Activated naive CD4-positive, alpha-beta T cell treated with Interleukin-2 at 50 U/mL for 16 hours (primary cell): ENCODE data around the gene SIRPA.

Source experiments
- DNase-seq: peaks from one replicate; pipeline ENCODE4 v3.0.0-alpha.2; 2020

SIRPA gene

DNA sequence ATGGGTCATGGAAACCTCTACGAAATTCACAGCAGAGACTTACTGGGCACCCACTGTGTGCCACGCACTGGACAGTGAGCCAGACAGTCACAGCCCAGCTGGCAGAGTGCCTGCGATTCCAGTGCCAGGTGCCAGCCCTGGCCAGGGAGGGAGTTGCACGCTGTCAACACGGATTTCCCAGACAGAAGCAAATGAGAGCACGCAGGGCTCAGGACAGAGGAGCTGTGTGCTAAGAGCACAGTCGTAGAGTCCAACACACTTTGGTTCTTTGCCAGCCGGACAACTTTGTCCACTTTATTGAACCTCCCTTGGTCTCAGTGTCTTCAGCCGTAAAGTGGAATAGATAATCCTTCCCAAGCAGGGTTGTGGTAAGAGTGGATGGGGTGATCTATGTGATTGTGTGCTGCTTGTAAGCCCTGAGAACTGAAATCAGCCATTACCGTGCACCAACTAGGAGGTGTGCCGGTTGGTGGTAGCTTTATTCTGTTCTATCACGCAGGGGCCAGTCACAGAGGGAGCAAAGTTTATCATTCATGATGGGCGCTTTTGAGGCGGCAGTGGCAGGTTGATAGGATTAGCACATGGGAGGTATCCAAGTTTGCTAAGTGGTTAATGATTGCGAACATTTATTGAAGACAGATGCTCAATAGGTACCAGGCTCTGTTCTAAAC, 40.6 kb downstream of the SIRPA start:
- no peak for DNase-seq

DNA sequence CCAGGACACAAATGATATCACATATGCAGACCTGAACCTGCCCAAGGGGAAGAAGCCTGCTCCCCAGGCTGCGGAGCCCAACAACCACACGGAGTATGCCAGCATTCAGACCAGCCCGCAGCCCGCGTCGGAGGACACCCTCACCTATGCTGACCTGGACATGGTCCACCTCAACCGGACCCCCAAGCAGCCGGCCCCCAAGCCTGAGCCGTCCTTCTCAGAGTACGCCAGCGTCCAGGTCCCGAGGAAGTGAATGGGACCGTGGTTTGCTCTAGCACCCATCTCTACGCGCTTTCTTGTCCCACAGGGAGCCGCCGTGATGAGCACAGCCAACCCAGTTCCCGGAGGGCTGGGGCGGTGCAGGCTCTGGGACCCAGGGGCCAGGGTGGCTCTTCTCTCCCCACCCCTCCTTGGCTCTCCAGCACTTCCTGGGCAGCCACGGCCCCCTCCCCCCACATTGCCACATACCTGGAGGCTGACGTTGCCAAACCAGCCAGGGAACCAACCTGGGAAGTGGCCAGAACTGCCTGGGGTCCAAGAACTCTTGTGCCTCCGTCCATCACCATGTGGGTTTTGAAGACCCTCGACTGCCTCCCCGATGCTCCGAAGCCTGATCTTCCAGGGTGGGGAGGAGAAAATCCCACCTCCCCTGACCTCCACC, 42.2 kb downstream of the SIRPA start:
- DNase-seq, result no peak

DNA sequence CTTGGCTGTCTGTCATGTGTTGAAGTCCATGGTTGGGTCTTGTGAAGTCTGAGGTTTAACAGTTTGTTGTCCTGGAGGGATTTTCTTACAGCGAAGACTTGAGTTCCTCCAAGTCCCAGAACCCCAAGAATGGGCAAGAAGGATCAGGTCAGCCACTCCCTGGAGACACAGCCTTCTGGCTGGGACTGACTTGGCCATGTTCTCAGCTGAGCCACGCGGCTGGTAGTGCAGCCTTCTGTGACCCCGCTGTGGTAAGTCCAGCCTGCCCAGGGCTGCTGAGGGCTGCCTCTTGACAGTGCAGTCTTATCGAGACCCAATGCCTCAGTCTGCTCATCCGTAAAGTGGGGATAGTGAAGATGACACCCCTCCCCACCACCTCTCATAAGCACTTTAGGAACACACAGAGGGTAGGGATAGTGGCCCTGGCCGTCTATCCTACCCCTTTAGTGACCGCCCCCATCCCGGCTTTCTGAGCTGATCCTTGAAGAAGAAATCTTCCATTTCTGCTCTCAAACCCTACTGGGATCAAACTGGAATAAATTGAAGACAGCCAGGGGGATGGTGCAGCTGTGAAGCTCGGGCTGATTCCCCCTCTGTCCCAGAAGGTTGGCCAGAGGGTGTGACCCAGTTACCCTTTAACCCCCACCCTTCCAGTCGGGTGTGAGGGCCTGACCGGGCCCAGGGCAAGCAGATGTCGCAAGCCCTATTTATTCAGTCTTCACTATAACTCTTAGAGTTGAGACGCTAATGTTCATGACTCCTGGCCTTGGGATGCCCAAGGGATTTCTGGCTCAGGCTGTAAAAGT, 43.5 kb downstream of the SIRPA start:
- no peak for DNase-seq

DNA sequence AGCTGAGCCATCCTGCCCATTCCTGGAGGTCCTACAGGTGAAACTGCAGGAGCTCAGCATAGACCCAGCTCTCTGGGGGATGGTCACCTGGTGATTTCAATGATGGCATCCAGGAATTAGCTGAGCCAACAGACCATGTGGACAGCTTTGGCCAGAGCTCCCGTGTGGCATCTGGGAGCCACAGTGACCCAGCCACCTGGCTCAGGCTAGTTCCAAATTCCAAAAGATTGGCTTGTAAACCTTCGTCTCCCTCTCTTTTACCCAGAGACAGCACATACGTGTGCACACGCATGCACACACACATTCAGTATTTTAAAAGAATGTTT, 44.0 kb downstream of the SIRPA start:
- DNase-seq, result no peak

DNA sequence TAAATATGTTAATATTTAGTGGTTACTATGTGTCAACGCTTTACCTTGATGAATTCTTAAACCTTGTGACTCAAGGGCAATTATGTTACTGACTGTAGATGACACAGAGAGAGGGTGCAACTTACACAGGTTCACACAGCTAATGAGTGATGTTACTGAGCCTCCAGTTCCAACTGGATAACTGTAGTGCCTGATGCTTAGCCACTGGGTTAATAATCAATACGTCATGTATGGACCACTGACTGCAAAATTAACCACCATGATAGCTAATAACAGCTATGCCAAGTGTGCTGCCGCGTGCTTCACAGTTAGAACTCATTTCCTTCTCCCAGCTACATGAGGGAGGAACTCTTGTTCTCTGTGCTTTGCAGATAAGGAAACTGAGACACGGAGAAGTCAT, 45.4 kb downstream of the SIRPA start:
- no peak for DNase-seq

DNA sequence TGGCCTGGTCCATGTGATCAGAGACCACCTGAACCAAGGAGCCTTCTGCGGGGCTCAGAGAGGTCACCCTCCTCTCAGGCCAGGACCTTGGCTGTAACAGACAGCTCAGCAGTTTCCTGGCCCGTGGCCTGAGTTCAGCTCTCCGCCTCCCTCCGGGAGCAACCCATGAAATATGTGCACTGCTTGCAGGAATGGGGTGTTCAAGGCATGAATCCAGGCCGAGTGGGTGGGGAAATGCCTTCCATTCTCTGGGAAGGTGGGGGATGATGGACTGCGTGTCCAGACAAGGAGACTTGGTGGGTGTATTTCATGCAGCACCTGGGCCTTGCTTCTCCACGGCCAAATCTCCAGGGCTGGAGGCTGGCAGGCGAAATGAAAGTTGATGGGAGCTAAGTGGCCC, 46.0 kb downstream of the SIRPA start:
- DNase-seq, result no peak

DNA sequence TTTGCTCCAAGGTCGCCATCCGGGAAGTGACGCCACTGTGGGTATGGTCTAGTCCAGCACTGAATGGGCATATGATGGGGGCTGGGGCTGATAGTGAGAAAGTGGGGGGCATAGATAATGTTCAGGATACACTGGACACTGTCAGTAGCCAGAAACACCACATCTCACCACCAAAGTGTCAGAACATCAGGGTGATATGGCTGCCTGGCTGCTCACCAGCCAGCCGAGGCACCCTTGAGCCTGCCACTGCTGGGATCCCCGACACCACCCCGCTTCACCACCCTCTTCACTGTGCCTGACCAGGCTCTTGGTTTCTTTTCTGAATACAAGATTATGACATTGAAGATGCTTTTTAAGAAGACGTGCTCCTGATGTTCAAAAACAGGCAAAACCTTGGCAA, 46.9 kb downstream of the SIRPA start:
- DNase-seq, result no peak

DNA sequence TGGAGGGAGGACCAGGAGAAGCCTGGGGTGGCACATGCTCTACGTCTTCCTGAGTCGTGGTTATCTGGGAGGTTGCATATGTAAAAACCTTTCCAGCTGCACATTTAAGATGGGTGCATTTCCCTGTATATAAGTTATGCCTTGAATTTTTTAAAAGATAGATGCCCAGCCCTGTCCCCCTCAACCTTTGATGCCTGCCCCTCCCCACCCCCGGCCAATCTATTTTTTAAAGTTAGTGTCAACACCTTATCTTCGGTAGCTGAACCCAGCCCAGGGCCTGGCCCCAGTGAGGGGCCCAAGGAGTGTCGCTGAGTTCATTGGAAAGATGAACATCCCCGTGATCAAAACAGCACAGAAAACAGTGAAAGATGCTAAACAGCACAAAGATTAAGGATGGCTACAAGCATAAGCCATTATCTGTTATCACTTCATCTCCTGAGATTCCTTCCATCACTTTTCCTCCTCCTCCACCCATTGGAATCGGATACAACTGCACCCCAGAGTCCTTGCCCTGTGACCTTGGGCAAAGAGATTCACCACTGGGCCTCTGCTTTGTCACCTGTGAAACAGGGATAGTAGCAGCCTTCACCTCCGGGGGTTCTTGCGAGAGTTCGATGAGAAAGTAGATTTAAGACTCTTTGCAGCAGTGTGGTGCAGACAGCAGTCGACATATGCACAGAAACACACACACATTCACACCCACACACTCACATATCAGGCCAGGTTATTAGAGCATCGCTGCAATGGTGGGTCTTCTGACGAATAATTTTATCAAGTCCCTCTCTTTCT, 47.5 kb downstream of the SIRPA start:
- no peak for DNase-seq

DNA sequence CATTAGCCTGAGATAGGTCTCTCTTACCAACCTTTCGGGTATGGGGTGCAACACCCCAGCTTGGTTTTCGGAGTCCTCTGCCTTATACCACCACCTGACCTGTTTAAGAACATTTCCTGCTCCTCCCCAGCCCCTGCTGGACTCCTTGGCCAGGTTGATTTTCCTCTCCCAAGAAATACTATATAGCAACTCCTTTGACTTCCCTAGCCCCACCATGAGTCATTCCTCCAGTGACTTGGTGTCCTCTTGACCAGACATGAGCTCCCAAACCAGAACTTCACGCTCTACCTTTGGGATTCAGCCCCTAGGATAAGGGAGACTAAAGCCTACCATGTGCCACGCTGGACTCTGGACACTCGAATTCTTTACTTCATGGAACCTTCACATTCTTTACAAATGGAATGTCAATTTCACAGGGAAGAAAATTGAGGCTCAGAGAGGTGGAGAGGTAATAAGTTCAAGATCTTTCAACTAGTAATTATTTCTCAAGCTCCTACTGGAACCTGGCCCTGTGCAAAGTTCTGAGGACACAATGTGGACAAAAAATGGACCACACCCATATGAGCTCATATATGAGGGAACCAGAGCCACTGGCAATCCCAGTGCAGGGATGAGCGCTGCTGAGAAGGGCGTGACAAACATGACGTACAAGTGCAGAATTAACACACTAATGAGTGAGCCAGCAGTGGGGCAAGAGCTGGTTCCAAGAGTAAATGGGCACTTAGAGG, 48.2 kb downstream of the SIRPA start:
- DNase-seq, result no peak

DNA sequence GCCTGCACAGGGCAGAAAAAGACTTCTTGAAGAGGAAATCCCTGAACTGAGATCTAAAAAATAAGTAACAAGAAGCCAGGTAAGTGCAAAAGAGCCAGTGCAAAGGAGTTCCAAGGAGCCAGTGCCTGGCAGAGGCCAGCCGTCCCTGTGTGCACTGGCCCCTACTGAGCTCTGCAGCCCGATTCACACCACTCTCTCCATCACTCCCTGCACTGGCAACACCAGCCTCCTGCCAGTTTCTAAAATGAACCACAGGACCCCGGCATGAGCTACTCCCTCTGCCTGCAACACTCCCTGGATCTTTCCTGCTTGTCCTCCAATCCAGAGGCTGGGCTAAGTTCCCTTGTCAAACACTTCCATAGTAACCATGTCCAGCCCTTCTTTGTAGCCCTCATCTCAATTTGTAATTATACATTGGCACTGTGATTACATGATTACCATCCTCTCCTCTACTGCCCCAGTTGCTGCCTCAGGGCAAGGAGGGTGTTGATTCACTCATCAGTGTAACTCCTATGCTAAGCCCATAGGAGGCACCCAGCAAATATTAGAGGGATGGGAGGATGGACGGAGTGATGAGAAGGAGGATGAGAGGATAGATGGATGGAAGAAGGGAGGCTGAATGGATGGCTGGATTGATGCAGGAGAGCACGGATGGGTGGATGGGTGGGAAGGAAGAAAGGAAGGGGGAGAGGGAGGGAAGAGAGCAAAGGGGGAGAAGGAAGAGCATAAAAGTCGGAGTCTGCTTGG, 49.3 kb downstream of the SIRPA start:
- DNase-seq, result no peak

DNA sequence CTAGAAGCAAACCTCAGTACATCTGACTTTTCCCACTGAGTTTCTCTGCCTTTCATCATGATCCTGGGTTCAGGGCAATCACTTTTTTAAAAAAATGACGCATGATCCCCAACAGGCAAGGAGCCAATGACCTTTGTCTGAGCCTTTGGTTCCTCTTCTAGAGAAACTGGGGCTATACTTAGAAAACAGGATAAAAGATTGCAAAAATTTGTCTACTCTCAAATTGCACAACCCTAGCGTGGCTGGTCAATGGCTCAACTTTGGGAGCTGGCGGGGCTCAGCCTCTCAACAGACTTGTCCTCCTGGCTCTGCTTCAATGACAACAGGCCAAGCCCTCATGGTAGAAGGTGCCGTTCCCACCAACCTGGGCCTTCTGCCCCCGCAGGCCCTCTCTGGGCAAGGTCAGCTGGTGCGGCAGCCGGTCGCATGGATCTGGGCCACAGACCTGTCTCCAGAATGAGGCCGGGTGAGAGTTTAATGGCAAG, 50.0 kb downstream of the SIRPA start:
- DNase-seq, result no peak

DNA sequence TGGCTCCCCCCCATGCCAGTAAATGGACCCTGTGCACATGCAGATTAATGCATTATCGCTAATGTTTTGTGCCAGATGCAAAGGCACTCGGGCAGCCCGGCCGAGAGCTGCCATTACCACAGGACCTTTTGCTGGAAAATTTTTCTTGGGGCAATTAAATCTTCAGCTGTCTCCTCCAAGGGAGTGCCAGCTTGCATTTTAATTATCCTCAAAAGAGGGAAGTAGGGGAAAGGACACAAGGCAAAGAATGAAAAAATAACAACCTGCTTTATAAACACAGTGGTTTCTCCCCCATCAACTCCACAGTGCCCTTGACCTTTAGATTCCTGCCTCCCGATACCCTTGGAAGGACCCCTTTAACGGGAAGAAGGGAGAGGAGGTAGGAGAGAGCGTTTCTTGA, 50.5 kb downstream of the SIRPA start:
- DNase-seq, result no peak

DNA sequence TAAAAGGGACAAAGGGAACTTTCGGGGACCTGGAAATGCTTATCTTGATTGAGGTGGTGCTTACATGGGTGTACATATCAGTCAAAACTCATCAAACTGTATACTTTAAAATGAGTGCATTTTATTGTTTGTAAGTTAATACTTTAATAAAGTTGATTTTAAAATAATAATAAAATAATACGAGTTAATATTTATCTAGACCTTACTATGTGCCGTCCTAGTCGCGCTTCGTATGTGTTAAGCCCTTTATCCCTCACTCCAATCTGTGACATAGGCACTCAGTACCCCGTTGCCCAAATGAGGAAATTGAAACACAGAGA, 51.2 kb downstream of the SIRPA start:
- DNase-seq, result no peak

DNA sequence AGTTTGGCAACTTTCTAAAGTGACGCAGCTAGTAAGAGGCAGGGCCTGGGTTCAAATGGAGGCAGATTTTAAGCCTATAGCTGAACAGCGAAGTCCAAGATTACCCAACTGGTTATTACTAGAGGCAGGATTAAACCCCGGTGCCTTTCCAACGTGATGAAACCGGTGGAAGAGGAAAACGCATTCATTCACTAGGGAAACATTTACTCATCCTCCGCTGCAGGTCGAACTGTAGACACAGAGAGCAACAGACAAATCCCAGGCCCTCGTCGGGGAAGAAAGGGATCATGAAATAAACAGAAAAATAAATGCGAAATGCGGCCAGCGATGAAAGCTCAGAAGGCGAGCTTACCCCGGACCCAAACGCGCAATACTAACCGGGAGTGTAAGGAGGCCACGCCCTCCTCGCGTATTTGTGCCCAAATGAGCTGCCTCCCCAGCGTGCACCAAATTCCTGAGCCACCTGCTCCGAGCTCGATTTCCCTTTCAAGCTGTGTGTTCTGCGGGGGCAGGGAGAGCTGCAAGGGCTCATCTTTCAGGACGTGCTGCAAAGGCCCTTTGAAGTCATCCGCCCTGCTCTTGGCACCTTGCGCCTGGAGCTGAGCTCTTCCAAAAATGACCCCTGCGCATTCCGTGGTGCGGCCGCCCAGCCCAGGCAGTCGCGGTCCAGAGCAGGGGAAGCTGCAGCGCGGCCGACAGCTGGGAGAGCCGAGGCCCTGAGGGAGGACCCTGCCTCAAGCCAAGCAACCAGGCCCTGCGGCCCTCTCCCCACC, 51.7 kb downstream of the SIRPA start:
- no peak for DNase-seq

DNA sequence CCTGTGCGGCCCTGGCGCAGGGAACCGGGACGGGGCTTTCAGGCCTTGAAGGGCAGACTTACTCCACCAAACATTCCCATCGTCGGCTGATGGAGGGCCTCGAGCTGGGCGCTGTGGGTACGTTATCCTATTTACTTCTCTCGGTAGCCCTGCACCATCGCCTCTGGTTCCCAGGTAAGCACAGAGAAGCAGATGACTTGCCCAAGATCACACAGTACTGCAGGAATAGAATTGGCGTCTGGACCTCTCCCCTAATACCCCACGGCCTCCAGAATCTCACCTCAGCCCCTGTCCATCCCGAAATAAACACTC, 52.3 kb downstream of the SIRPA start:
- no peak for DNase-seq

DNA sequence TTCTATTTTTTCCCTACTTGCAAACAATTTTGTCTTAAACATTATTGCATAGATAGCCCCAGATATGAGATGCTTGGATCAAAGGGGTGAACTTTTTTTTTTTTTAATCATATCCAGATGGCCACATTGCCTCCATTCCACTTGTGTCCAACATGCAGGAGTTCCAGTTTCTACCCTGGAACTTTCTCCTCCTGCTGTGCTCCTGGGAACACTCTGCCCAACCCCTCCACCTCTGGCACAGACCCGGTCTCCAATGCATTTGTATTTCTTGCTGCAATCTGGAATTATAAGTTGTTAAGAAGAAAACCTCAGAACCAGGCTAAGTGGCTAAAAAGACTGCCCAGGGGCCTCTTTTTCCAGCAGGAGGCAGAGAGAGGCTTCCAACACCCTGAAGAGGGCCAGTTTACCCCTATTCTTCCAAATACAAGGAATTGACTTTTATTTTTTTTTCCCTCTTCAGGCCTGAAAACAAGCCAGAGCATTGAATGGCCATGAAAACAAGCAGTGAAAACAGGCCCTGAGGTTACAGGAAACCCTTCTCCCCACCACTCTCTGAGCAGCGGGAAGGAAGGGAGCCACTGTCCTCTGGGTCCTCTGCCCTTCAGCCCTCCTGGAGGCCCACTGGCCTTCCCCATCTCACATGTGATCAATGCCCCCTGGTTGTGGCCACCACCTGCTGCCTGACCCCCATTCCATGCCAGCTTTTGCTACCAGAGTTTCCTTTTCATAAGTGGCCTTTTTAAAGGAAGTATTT, 54.3 kb downstream of the SIRPA start:
- no peak for DNase-seq

DNA sequence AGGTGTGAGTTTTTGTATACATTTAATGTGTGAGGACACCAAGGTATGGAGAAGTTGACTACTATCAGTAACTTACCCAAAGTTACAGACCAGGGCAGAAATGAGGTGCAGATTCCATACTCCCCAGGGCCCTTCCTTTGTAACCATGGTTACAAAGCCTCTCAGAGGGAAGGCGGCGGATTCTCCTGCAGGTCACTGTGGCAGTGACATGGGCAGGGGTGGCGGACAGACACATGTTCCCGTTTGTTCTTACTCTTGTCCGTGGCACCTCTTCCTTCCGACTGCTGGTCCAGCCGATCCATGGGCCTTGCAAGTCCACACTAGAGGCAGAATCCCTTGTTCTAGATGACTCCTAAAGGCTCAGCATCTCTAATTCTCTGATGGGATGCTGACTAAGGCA, 55.6 kb downstream of the SIRPA start:
- no peak for DNase-seq

DNA sequence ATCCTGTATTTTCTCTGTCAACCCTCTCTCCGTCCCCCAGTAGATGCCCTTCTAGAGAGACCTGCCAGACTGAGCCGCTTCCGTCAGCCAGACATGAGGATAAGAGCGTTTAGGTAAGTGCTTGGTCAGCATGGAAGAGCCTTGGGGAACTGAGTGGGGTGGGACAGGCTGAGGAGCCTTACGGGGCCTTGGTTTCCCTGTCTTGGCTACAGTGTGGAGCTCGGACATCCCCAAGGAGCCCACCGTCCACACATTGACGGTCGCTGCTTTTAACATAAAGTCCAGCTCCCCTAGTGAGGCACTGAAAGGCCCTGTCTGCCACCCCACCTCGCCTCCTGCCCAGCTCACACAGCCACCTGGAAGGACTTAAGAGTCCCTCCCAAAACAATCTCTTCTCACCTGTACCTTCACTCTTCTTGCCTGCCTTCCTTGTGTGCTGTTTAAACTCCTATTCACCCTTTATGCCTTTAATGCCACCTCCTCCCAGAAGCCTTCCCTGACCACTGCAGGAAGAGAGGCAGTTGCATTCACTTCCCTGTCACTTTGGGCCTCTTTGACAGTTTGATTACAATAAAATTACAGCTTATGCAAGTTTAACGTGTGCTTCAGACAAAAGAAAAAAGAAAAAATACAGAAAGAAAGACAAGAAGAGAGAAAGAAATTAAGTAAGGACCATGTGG, 56.4 kb downstream of the SIRPA start:
- DNase-seq, result no peak

DNA sequence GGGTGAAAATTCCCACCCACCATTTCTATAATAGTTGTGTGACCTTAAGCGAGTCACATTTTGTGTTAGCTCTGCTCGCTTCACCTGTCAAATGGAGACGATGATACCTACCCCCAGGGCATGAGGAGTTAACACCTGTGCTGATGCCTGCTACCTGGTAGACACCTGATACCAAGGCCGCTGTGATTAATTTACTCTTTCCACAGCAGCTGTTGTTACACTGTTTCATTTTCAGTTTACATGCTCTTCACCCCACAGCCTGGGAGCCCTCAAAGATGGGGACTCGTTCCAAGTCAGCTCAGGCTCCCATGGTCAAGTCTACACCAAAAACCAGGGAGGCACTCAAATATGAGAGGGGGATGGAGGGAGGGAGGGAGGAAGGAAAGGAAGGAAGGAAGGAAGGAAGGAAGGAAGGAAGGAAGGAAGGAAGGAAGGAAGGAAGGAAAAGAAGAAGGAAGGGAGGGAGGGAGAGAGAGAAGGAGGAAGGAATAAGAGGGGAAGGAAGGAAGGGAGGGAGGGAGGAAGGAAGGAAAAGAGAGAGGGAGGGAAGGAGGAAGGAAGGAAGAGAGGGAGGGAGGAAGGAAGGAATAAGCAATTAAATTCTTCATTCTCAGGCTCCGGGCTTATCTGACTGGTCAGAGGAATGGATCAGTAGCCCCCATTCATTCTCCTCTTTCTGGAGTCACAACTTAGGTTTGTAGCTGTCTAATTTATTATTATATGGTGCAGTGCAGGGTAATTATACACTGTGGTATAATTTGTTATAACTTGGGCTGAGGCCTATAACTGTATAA, 57.7 kb downstream of the SIRPA start:
- DNase-seq, result no peak
